ENCODE data around the gene VSTM1.
"Not testable (repeated sequence)": the region's sequence is repeated elsewhere in the genome, so short reads cannot be mapped to it uniquely, and the experiment has no call there.

The VSTM1 gene

GRCh38 chr19:54069470-54069869 lies 5.8 kb upstream of the VSTM1 start:
- DNase-seq: no peak

- DNase-seq: no peak
Observed at GRCh38 chr19:54062643-54063042, 1.1 kb downstream of the VSTM1 start.

- DNase-seq: no peak
Observed at GRCh38 chr19:54047616-54048015, 16.1 kb downstream of the VSTM1 start.

- DNase-seq: no peak
Observed at GRCh38 chr19:54045771-54046170, 17.9 kb downstream of the VSTM1 start.

GRCh38 chr19:54042989-54043388 lies 20.7 kb downstream of the VSTM1 start:
- no peak for DNase-seq

GRCh38 chr19:54041969-54042606 lies 21.6 kb downstream of the VSTM1 start:
- DNase-seq: no peak

GRCh38 chr19:54040003-54040402 lies 23.7 kb downstream of the VSTM1 start:
- DNase-seq: no peak

- not testable (repeated sequence) for DNase-seq
Observed at GRCh38 chr19:54036542-54036941, 27.2 kb downstream of the VSTM1 start.

GRCh38 chr19:54035215-54036178 lies 28.2 kb downstream of the VSTM1 start:
- DNase-seq: no peak

GRCh38 chr19:54030895-54031586 lies 32.7 kb downstream of the VSTM1 start:
- DNase-seq: no peak

- peak; percentile 41 for DNase-seq
Observed at GRCh38 chr19:54029930-54030490, 33.7 kb downstream of the VSTM1 start.

GRCh38 chr19:54029301-54029700 lies 34.4 kb downstream of the VSTM1 start:
- no peak for DNase-seq

- DNase-seq: no peak
Observed at GRCh38 chr19:54026656-54027055, 37.0 kb downstream of the VSTM1 start.

- DNase-seq: no peak
Observed at GRCh38 chr19:54024660-54025059, 39.0 kb downstream of the VSTM1 start.

GRCh38 chr19:54023191-54023590 lies 40.5 kb downstream of the VSTM1 start:
- no peak for DNase-seq

GRCh38 chr19:54021932-54022331 lies 41.8 kb downstream of the VSTM1 start:
- DNase-seq: no peak

- no peak for DNase-seq
Observed at GRCh38 chr19:54021363-54021762, 42.3 kb downstream of the VSTM1 start.

- DNase-seq: no peak
Observed at GRCh38 chr19:54017261-54017660, 46.4 kb downstream of the VSTM1 start.

- DNase-seq: no peak
Observed at GRCh38 chr19:54014920-54015560, 48.7 kb downstream of the VSTM1 start.

GRCh38 chr19:54013866-54014265 lies 49.8 kb downstream of the VSTM1 start:
- DNase-seq: no peak

- DNase-seq: no peak
Observed at GRCh38 chr19:54011507-54012211, 52.0 kb downstream of the VSTM1 start.

- DNase-seq: no peak
Observed at GRCh38 chr19:54010474-54010873, 53.2 kb downstream of the VSTM1 start.
